ENCODE measurements around the gene PPFIA4.
A peak's percentile ranks its signal among the peaks of the same experiment; 100 is the strongest.

PPFIA4 gene

GRCh38 chr1:203031467-203031866 lies 5.2 kb downstream of the PPFIA4 start:
- FAIRE-seq (peak; percentile 9), DNase-seq (ENCODE audit: insufficient read length, low spot score) (no peak)
- TF ChIP-seq TAF1 (IDR thresholded peaks at IDR 0.05; ENCODE audit: low read depth, low read length) (no peak), POLR2AphosphoS5 (IDR thresholded peaks at IDR 0.05; ENCODE audit: low read depth, low read length) (no peak), POLR2A (IDR thresholded peaks at IDR 0.05; ENCODE audit: low read depth, low read length) (no peak), PAX5 (IDR thresholded peaks at IDR 0.05; ENCODE audit: insufficient read depth, low read length, severe bottlenecking) (no peak), POU2F2 (IDR thresholded peaks at IDR 0.05; ENCODE audit: low read depth, low read length) (no peak), SPI1 (IDR thresholded peaks at IDR 0.05; ENCODE audit: low read depth, low read length) (no peak)

- no peak for FAIRE-seq
- no peak for TF ChIP-seq PAX5 (IDR thresholded peaks at IDR 0.05; ENCODE audit: insufficient read depth, low read length, severe bottlenecking)
- no peak for TF ChIP-seq TAF1 (IDR thresholded peaks at IDR 0.05; ENCODE audit: low read depth, low read length)
- TF ChIP-seq POLR2AphosphoS5 (IDR thresholded peaks at IDR 0.05; ENCODE audit: low read depth, low read length): no peak
- no peak for TF ChIP-seq POLR2A (IDR thresholded peaks at IDR 0.05; ENCODE audit: low read depth, low read length)
- TF ChIP-seq SPI1 (IDR thresholded peaks at IDR 0.05; ENCODE audit: low read depth, low read length): no peak
- no peak for TF ChIP-seq POU2F2 (IDR thresholded peaks at IDR 0.05; ENCODE audit: low read depth, low read length)
- DNase-seq (ENCODE audit: insufficient read length, low spot score): no peak
Observed at GRCh38 chr1:203033287-203033686, 7.0 kb downstream of the PPFIA4 start.

GRCh38 chr1:203033917-203034316 lies 7.6 kb downstream of the PPFIA4 start:
- no peak for TF ChIP-seq POLR2AphosphoS5 (IDR thresholded peaks at IDR 0.05; ENCODE audit: low read depth, low read length)
- TF ChIP-seq POLR2A (IDR thresholded peaks at IDR 0.05; ENCODE audit: low read depth, low read length): no peak
- no peak for TF ChIP-seq SPI1 (IDR thresholded peaks at IDR 0.05; ENCODE audit: low read depth, low read length)
- no peak for TF ChIP-seq PAX5 (IDR thresholded peaks at IDR 0.05; ENCODE audit: insufficient read depth, low read length, severe bottlenecking)
- no peak for TF ChIP-seq POU2F2 (IDR thresholded peaks at IDR 0.05; ENCODE audit: low read depth, low read length)
- TF ChIP-seq TAF1 (IDR thresholded peaks at IDR 0.05; ENCODE audit: low read depth, low read length): no peak
- DNase-seq (ENCODE audit: insufficient read length, low spot score) (no peak), FAIRE-seq (no peak)

GRCh38 chr1:203034422-203035110 lies 8.3 kb downstream of the PPFIA4 start:
- FAIRE-seq: no peak
- DNase-seq (ENCODE audit: insufficient read length, low spot score): peak; percentile 5
- TF ChIP-seq TAF1 (IDR thresholded peaks at IDR 0.05; ENCODE audit: low read depth, low read length) (no peak), POLR2AphosphoS5 (IDR thresholded peaks at IDR 0.05; ENCODE audit: low read depth, low read length) (no peak), POLR2A (IDR thresholded peaks at IDR 0.05; ENCODE audit: low read depth, low read length) (no peak), PAX5 (IDR thresholded peaks at IDR 0.05; ENCODE audit: insufficient read depth, low read length, severe bottlenecking) (no peak), SPI1 (IDR thresholded peaks at IDR 0.05; ENCODE audit: low read depth, low read length) (no peak), POU2F2 (IDR thresholded peaks at IDR 0.05; ENCODE audit: low read depth, low read length) (no peak)

GRCh38 chr1:203035111-203036000 lies 9.1 kb downstream of the PPFIA4 start:
- FAIRE-seq: no peak
- no peak for TF ChIP-seq POLR2A (IDR thresholded peaks at IDR 0.05; ENCODE audit: low read depth, low read length)
- TF ChIP-seq POLR2AphosphoS5 (IDR thresholded peaks at IDR 0.05; ENCODE audit: low read depth, low read length): no peak
- TF ChIP-seq TAF1 (IDR thresholded peaks at IDR 0.05; ENCODE audit: low read depth, low read length): no peak
- no peak for TF ChIP-seq PAX5 (IDR thresholded peaks at IDR 0.05; ENCODE audit: insufficient read depth, low read length, severe bottlenecking)
- no peak for TF ChIP-seq POU2F2 (IDR thresholded peaks at IDR 0.05; ENCODE audit: low read depth, low read length)
- no peak for TF ChIP-seq SPI1 (IDR thresholded peaks at IDR 0.05; ENCODE audit: low read depth, low read length)
- peak; percentile 1 for DNase-seq (ENCODE audit: insufficient read length, low spot score)

GRCh38 chr1:203036135-203036534 lies 9.8 kb downstream of the PPFIA4 start:
- no peak for FAIRE-seq
- peak; percentile 5 for DNase-seq (ENCODE audit: insufficient read length, low spot score)
- TF ChIP-seq PAX5 (IDR thresholded peaks at IDR 0.05; ENCODE audit: insufficient read depth, low read length, severe bottlenecking) (no peak), POLR2AphosphoS5 (IDR thresholded peaks at IDR 0.05; ENCODE audit: low read depth, low read length) (no peak)

- DNase-seq (ENCODE audit: insufficient read length, low spot score): peak; percentile 4
- TF ChIP-seq PAX5 (IDR thresholded peaks at IDR 0.05; ENCODE audit: insufficient read depth, low read length, severe bottlenecking) (no peak), TAF1 (IDR thresholded peaks at IDR 0.05; ENCODE audit: low read depth, low read length) (no peak), POU2F2 (IDR thresholded peaks at IDR 0.05; ENCODE audit: low read depth, low read length) (no peak), POLR2AphosphoS5 (IDR thresholded peaks at IDR 0.05; ENCODE audit: low read depth, low read length) (no peak), POLR2A (IDR thresholded peaks at IDR 0.05; ENCODE audit: low read depth, low read length) (no peak), SPI1 (IDR thresholded peaks at IDR 0.05; ENCODE audit: low read depth, low read length) (no peak)
- no peak for FAIRE-seq
Observed at GRCh38 chr1:203036537-203036936, 10.2 kb downstream of the PPFIA4 start.

GRCh38 chr1:203037509-203038190 lies 11.4 kb downstream of the PPFIA4 start:
- FAIRE-seq (no peak), DNase-seq (ENCODE audit: insufficient read length, low spot score) (peak; percentile 1)
- TF ChIP-seq POLR2AphosphoS5 (IDR thresholded peaks at IDR 0.05; ENCODE audit: low read depth, low read length) (no peak), SPI1 (IDR thresholded peaks at IDR 0.05; ENCODE audit: low read depth, low read length) (no peak), PAX5 (IDR thresholded peaks at IDR 0.05; ENCODE audit: insufficient read depth, low read length, severe bottlenecking) (no peak), POU2F2 (IDR thresholded peaks at IDR 0.05; ENCODE audit: low read depth, low read length) (no peak), TAF1 (IDR thresholded peaks at IDR 0.05; ENCODE audit: low read depth, low read length) (no peak), POLR2A (IDR thresholded peaks at IDR 0.05; ENCODE audit: low read depth, low read length) (no peak)
